OCI-LY3 (cell line): ENCODE data around the gene SCNN1A.

ENCODE experiments used
- EZH2phosphoT487 ChIP-seq: fragments of 200-600 bp; shearing (Covaris generic); IDR thresholded peaks from 2 replicates; pipeline ENCODE4 v1.6.1; 2018; ENCODE audit warnings: antibody characterized with exemption, mixed run types, low read depth
- TF ChIP-seq, protein P1 (sequence below): fragments of 200-600, 300-600 bp; sonication (generic); IDR thresholded peaks from 2 replicates; pipeline ENCODE4 v1.5.1; 2014; ENCODE audit warnings: antibody characterized with exemption, low read length, low read depth

DNA sequence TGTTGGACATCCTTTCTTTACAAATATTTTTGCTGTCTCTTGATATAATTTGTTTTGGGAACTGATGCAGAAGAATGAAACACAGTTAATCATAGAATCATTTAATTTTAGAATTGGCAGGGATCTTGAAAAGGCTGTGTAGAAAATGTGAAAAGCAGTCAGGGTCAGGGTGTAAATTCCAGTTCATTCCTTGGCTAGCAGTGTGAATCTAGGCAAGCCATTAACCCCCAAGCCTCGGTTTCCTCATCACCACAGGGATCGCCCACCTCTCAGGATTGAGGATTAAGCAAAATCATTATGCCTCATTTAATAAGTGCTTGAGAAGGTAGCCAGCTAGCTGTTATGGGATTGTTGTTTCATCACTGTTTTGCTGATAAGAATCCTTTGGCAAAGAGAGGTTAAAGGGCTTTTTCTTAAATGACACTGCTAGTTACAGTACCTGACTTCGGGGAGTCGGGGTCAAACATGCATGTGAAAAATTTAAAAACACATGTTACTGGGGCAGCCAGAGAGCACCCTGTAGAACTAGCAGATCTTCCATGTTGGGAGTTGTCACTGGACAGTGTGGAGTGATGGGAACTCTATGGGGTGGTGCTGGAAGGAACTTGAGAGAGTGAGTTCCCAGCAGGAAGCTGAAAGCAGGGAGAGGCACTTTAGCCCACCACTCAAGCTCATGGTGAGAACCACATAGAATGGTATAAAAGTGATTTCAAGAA, 44.2 kb downstream of the SCNN1A start:
- TF ChIP-seq, protein P1, sequence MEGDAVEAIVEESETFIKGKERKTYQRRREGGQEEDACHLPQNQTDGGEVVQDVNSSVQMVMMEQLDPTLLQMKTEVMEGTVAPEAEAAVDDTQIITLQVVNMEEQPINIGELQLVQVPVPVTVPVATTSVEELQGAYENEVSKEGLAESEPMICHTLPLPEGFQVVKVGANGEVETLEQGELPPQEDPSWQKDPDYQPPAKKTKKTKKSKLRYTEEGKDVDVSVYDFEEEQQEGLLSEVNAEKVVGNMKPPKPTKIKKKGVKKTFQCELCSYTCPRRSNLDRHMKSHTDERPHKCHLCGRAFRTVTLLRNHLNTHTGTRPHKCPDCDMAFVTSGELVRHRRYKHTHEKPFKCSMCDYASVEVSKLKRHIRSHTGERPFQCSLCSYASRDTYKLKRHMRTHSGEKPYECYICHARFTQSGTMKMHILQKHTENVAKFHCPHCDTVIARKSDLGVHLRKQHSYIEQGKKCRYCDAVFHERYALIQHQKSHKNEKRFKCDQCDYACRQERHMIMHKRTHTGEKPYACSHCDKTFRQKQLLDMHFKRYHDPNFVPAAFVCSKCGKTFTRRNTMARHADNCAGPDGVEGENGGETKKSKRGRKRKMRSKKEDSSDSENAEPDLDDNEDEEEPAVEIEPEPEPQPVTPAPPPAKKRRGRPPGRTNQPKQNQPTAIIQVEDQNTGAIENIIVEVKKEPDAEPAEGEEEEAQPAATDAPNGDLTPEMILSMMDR = no peak
- TF ChIP-seq EZH2phosphoT487 = no peak
